ENCODE data around the gene PSMG4. TPM values are rescaled to one million over a fixed set of nuclear protein-coding genes. Genes with fewer than 3 reads are reported as not detected.

PSMG4 gene
- total and polyA plus RNA-seq, 2 donors (not counting 3 experiments of a cell fraction or from before 2014, with no cell fraction given): 31.4 to 46.0 TPM

- H3K4me1 ChIP-seq (ENCODE audit: control insufficient read depth, extremely low read depth, insufficient read depth, low read length): peaks cover 12% of the 10 kb centered on the region
- H3K4me3 ChIP-seq (replicated peaks in 1 of 3; ENCODE audit: insufficient read depth in 1 of 3, low read depth in 1 of 3, low read length in 3 of 3): no peak overlapping the region
- no peaks in the 10 kb centered on the region for H3K9me1 ChIP-seq (replicated peaks; ENCODE audit: control insufficient read depth, extremely low read depth, insufficient read depth, low read length)
- no TSS peak for BruUV-seq (replicated peaks)
- POLR2A ChIA-PET: no interaction called here
- no peaks in the 10 kb centered on the region for H4K20me1 ChIP-seq (replicated peaks; ENCODE audit: control insufficient read depth, extremely low read depth, insufficient read depth, low read length)
- H2AFZ ChIP-seq (ENCODE audit: low read depth, low read length): no peak overlapping the region
- TF ChIP-seq POLR2A (IDR thresholded peaks at IDR 0.05; ENCODE audit: low read depth, low read length): no peak
- no peak for TF ChIP-seq POLR2AphosphoS5 (IDR thresholded peaks at IDR 0.05; ENCODE audit: insufficient read depth, low read depth, low read length)
- no peak for TF ChIP-seq MAX (IDR thresholded peaks at IDR 0.05; ENCODE audit: insufficient read depth, insufficient read length)
- no peak for TF ChIP-seq FOS (IDR thresholded peaks at IDR 0.05; ENCODE audit: borderline replicate concordance, insufficient read depth, low read length)
- TF ChIP-seq JUN (IDR thresholded peaks at IDR 0.05; ENCODE audit: borderline replicate concordance, insufficient read depth, insufficient read length, low read depth): no peak
- TF ChIP-seq GATA2 (IDR thresholded peaks at IDR 0.05; ENCODE audit: insufficient read depth, insufficient read length, low read depth, low read length): no peak
- no peaks in the 10 kb centered on the region for H3K9me3 ChIP-seq (replicated peaks; ENCODE audit: control insufficient read depth, insufficient read depth, low read length)
- intact Hi-C loops (cut with micrococcal nuclease) (no loop called here), dilution Hi-C loops (cut with MboI; ENCODE audit: extremely low pct_ligation_motif_present, low sequenced_read_pairs) (no loop called here)
- H3K79me2 ChIP-seq (ENCODE audit: control insufficient read depth, insufficient read depth, low read length): no peaks in the 10 kb centered on the region
- no peak overlapping the region for H3K27ac ChIP-seq (ENCODE audit: insufficient read depth, low read depth, low read length)
- H3K36me3 ChIP-seq (ENCODE audit: control insufficient read depth in 2 of 2, extremely low read depth in 1 of 2, insufficient read depth in 2 of 2, low read length in 2 of 2): no peaks in the 10 kb centered on the region
- FAIRE-seq: no peak
- peaks cover 60 to 71% of the 10 kb centered on the region in 2 experiments for H3K27me3 ChIP-seq (ENCODE audit: control insufficient read depth in 2 of 2, insufficient read depth in 2 of 2, low read length in 2 of 2)
- no peak overlapping the region for H3K9ac ChIP-seq (replicated peaks; ENCODE audit: extremely low read depth, insufficient read depth, low read length)
- CTCF ChIA-PET: interaction anchor here (1.1 to 2.0 kb wide), 2 partner anchors 16 to 78 kb away, joined by 3 to 6 read pairs; partner anchors contain the start of gene TUBB2A
- DNase-seq (ENCODE audit: low read depth, low spot score): no peak
- no peak overlapping the region for H3K4me2 ChIP-seq (ENCODE audit: insufficient read depth, low read length)
Observed at GRCh38 chr6:3235486-3235885, 23.3 kb upstream of the PSMG4 start.

DNA sequence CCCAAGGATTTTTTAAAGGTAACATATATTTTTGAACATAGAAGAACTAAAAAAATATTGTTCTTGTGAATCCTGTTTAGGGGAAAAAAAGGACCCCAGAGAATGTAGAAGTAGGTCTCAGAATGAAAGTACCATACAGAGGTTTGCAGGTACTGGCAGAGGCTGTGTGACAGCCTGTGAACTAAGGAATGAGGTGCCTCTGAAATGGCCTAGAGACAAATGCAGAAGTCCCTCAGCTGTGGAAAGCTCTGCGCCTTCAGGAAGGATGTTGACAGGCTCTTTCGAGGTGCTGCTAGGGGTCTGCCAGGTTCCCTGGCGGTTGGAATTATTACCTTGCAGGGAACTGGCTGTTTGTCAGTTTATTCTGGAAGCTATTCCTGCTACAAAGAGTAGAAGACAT, 22.7 kb upstream of the PSMG4 start:
- no peak overlapping the region for H3K9ac ChIP-seq (replicated peaks; ENCODE audit: extremely low read depth, insufficient read depth, low read length)
- ChIA-PET POLR2A (no interaction called here), CTCF (interaction anchor here (1.1 to 2.0 kb wide), 2 partner anchors 15 to 79 kb away, joined by 3 to 6 read pairs; partner anchors contain the start of gene TUBB2A)
- H2AFZ ChIP-seq (ENCODE audit: low read depth, low read length): no peak overlapping the region
- intact Hi-C loops (cut with micrococcal nuclease) (no loop called here), dilution Hi-C loops (cut with MboI; ENCODE audit: extremely low pct_ligation_motif_present, low sequenced_read_pairs) (no loop called here)
- no peak overlapping the region for H3K4me3 ChIP-seq (replicated peaks in 1 of 3; ENCODE audit: insufficient read depth in 1 of 3, low read depth in 1 of 3, low read length in 3 of 3)
- peaks cover 10% of the 10 kb centered on the region for H3K4me1 ChIP-seq (ENCODE audit: control insufficient read depth, extremely low read depth, insufficient read depth, low read length)
- no peaks in the 10 kb centered on the region for H4K20me1 ChIP-seq (replicated peaks; ENCODE audit: control insufficient read depth, extremely low read depth, insufficient read depth, low read length)
- H3K4me2 ChIP-seq (ENCODE audit: insufficient read depth, low read length): no peak overlapping the region
- BruUV-seq (replicated peaks): no TSS peak
- DNase-seq (ENCODE audit: low read depth, low spot score) (no peak), FAIRE-seq (no peak)
- H3K27ac ChIP-seq (ENCODE audit: insufficient read depth, low read depth, low read length): no peak overlapping the region
- H3K36me3 ChIP-seq (ENCODE audit: control insufficient read depth in 2 of 2, extremely low read depth in 1 of 2, insufficient read depth in 2 of 2, low read length in 2 of 2): no peaks in the 10 kb centered on the region
- peaks cover 57 to 66% of the 10 kb centered on the region in 2 experiments for H3K27me3 ChIP-seq (ENCODE audit: control insufficient read depth in 2 of 2, insufficient read depth in 2 of 2, low read length in 2 of 2)
- no peaks in the 10 kb centered on the region for H3K9me3 ChIP-seq (replicated peaks; ENCODE audit: control insufficient read depth, insufficient read depth, low read length)
- H3K9me1 ChIP-seq (replicated peaks; ENCODE audit: control insufficient read depth, extremely low read depth, insufficient read depth, low read length): no peaks in the 10 kb centered on the region
- no peak for TF ChIP-seq POLR2AphosphoS5 (IDR thresholded peaks at IDR 0.05; ENCODE audit: insufficient read depth, low read depth, low read length)
- H3K79me2 ChIP-seq (ENCODE audit: control insufficient read depth, insufficient read depth, low read length): no peaks in the 10 kb centered on the region
